ENCODE data around the gene FRS2. TPM values are rescaled to one million over a fixed set of nuclear protein-coding genes. Genes with fewer than 3 reads are reported as not detected.

The FRS2 gene
- total RNA-seq, 1 donor from 2014 or later, result 37.7 TPM

- DNase-seq (ENCODE audit: low spot score in 2 of 2), result no peak
- H3K9me3 ChIP-seq, result no peaks in the 10 kb centered on the region
- no peaks in the 10 kb centered on the region for H3K36me3 ChIP-seq
- H3K4me3 ChIP-seq, result no peak overlapping the region
- intact Hi-C loops (cut with DNase I), result loop anchor here (5.0 kb wide), 1 partner anchor 230 kb away; the partner anchor contains the start of gene CPSF6
- TF ChIP-seq, protein P1, sequence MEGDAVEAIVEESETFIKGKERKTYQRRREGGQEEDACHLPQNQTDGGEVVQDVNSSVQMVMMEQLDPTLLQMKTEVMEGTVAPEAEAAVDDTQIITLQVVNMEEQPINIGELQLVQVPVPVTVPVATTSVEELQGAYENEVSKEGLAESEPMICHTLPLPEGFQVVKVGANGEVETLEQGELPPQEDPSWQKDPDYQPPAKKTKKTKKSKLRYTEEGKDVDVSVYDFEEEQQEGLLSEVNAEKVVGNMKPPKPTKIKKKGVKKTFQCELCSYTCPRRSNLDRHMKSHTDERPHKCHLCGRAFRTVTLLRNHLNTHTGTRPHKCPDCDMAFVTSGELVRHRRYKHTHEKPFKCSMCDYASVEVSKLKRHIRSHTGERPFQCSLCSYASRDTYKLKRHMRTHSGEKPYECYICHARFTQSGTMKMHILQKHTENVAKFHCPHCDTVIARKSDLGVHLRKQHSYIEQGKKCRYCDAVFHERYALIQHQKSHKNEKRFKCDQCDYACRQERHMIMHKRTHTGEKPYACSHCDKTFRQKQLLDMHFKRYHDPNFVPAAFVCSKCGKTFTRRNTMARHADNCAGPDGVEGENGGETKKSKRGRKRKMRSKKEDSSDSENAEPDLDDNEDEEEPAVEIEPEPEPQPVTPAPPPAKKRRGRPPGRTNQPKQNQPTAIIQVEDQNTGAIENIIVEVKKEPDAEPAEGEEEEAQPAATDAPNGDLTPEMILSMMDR (IDR thresholded peaks at IDR 0.05), result no peak
- H3K27ac ChIP-seq, result no peak overlapping the region
- no peaks in the 10 kb centered on the region for H3K27me3 ChIP-seq
- H3K4me1 ChIP-seq, result peaks cover 0 to 8% of the 10 kb centered on the region in 2 donors
Measured at GRCh38 chr12:69466867-69467266, 3.3 kb upstream of the FRS2 start.

- no peak overlapping the region for H3K27ac ChIP-seq
- H3K27me3 ChIP-seq, result no peaks in the 10 kb centered on the region
- TF ChIP-seq, protein P1 (IDR thresholded peaks at IDR 0.05), result no peak
- intact Hi-C loops (cut with DNase I), result loop anchor here (5.0 kb wide), 1 partner anchor 230 kb away; the partner anchor contains the start of gene CPSF6
- H3K36me3 ChIP-seq, result no peaks in the 10 kb centered on the region
- no peak for DNase-seq (ENCODE audit: low spot score in 2 of 2)
- H3K4me3 ChIP-seq, result no peak overlapping the region
- peaks cover 0 to 11% of the 10 kb centered on the region in 2 donors for H3K4me1 ChIP-seq
- H3K9me3 ChIP-seq, result no peaks in the 10 kb centered on the region
Measured at GRCh38 chr12:69467366-69467765, 2.8 kb upstream of the FRS2 start.

GRCh38 chr12:69468237-69469026, 1.8 kb upstream of the FRS2 start:
- Histone ChIP-seq H3K27ac (no peak overlapping the region), H3K27me3 (no peaks in the 10 kb centered on the region), H3K4me1 (peaks cover 0 to 11% of the 10 kb centered on the region in 2 donors), H3K36me3 (no peaks in the 10 kb centered on the region), H3K4me3 (no peak overlapping the region), H3K9me3 (no peaks in the 10 kb centered on the region)
- DNase-seq (ENCODE audit: low spot score in 2 of 2), result no peak
- intact Hi-C loops (cut with DNase I), result loop anchor here (5.0 kb wide), 1 partner anchor 231 kb away; the partner anchor contains the start of gene CPSF6
- TF ChIP-seq, protein P1 (IDR thresholded peaks at IDR 0.05), result no peak

- Histone ChIP-seq H3K27ac (peak overlapping the region; percentile 95), H3K27me3 (no peaks in the 10 kb centered on the region), H3K4me1 (peaks cover 4 to 12% of the 10 kb centered on the region in 2 donors), H3K36me3 (no peaks in the 10 kb centered on the region), H3K9me3 (no peaks in the 10 kb centered on the region), H3K4me3 (peak overlapping the region; percentile 95 to 96)
- intact Hi-C loops (cut with DNase I), result loop anchor here (2.0 to 5.0 kb wide), 5 partner anchors 38 to 233 kb away; partner anchors contain the start of gene CPSF6
- no peak for DNase-seq (ENCODE audit: low spot score in 2 of 2)
- TF ChIP-seq, protein P1 (IDR thresholded peaks at IDR 0.05), result no peak
Measured at GRCh38 chr12:69469854-69470188, 367 bp upstream of the FRS2 start.

GRCh38 chr12:69471076-69471430, 865 bp downstream of the FRS2 start:
- intact Hi-C loops (cut with DNase I), result loop anchor here (2.0 to 5.0 kb wide), 4 partner anchors 39 to 100 kb away; no protein-coding TSS in a partner anchor
- TF ChIP-seq, protein P1 (IDR thresholded peaks at IDR 0.05), result no peak
- Histone ChIP-seq H3K27me3 (no peaks in the 10 kb centered on the region), H3K4me3 (peak overlapping the region; percentile 95 to 96), H3K27ac (peak overlapping the region; percentile 95), H3K36me3 (no peaks in the 10 kb centered on the region), H3K4me1 (peaks cover 4 to 13% of the 10 kb centered on the region in 2 donors), H3K9me3 (no peaks in the 10 kb centered on the region)
- DNase-seq (ENCODE audit: low spot score in 2 of 2), result no peak

Measured in ascending aorta (tissue), 2 donors.